MCF 10A (cell line): ENCODE results near the gene NUDT22. TPM values are rescaled to one million over a fixed set of nuclear protein-coding genes. Genes with fewer than 3 reads are reported as not detected.

Experiments
- BruUV-seq: library from RNA; stranded (reverse); fragments of 400-500 nt; replicated peaks from 2 replicates; lab custom pipeline; 2021; lab: Mats Ljungman, UMichigan
- CTCF ChIA-PET: fragments of 300-600 bp; sonication (Branson Sonifier 250); formaldehyde crosslinking; extraction: SDS; loops from one replicate; lab custom pipeline; 2021; ENCODE audit warnings: antibody characterized with exemption, inconsistent platforms; lab: Yijun Ruan, JAX
- POLR2A ChIA-PET: fragments of 300-600, 350-650 bp; sonication (Branson Sonifier 250); formaldehyde crosslinking; extraction: SDS; loops from one replicate; lab custom pipeline; 2020; ENCODE audit warnings: antibody characterized with exemption, inconsistent platforms; lab: Yijun Ruan, JAX
- DNase-seq: peaks from one replicate; pipeline ENCODE4 v3.0.0-alpha.2; 2018; ENCODE audit not compliant: unreplicated experiment
- H3K27ac Mint-ChIP-seq: one replicate; pipeline ENCODE4 v1.8.0; 2022; ENCODE audit warnings: mild to moderate bottlenecking, low read depth, mixed read lengths; ENCODE audit not compliant: unreplicated experiment
- H3K27me3 Mint-ChIP-seq: one replicate; pipeline ENCODE4 v1.8.0; 2022; ENCODE audit warnings: mixed read lengths; ENCODE audit not compliant: insufficient read depth, unreplicated experiment
- H3K36me3 Mint-ChIP-seq: one replicate; pipeline ENCODE4 v1.8.0; 2022; ENCODE audit warnings: mild to moderate bottlenecking, moderate library complexity, mixed read lengths; ENCODE audit not compliant: insufficient read depth, unreplicated experiment
- H3K4me1 Mint-ChIP-seq: one replicate; pipeline ENCODE4 v1.8.0; 2022; ENCODE audit warnings: mixed read lengths; ENCODE audit not compliant: insufficient read depth, unreplicated experiment
- H3K4me3 Mint-ChIP-seq: one replicate; pipeline ENCODE4 v1.8.0; 2022; ENCODE audit warnings: mild to moderate bottlenecking, moderate library complexity, mixed read lengths; ENCODE audit not compliant: unreplicated experiment
- H3K9me3 Mint-ChIP-seq: one replicate; pipeline ENCODE4 v1.8.0; 2022; ENCODE audit warnings: mixed read lengths; ENCODE audit not compliant: unreplicated experiment
- intact Hi-C: fragments of 100-400 bp; cut with micrococcal nuclease; formaldehyde crosslinking; loops from 2 replicates; pipeline ENCODE4 v1.14.1; 2022
- total RNA-seq: library from RNA; stranded (reverse); gene quantifications from 2 replicates; pipeline ENCODE4 v1.2.3, GENCODE V29; 2022
- TF ChIP-seq, protein P1 (sequence below): fragments of 200-600 bp; IDR thresholded peaks from one replicate; pipeline ENCODE4 v1.8.0; 2022; ENCODE audit warnings: antibody characterized with exemption, mild to moderate bottlenecking; ENCODE audit not compliant: unreplicated experiment

NUDT22 gene
- total RNA-seq, 1 experiment from 2014 or later: 51.0 TPM

DNA sequence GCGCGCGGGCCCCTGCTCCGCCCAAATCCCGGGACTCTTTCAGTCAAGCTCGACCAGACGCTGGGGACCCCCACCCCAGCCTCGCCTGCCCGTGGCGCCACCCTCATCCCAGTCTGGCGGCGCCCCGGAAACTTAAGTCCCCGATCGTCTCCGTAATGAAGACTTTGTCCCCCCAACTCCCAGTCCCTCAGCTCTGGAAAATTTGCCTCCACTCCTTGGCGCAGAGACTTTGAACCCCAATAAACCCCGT, 25.6 kb downstream of the NUDT22 start:
- Mint-ChIP-seq H3K4me3 (peak overlapping the region; percentile 87), H3K9me3 (no peaks in the 10 kb centered on the region), H3K27ac (peak overlapping the region; percentile 89), H3K36me3 (no peaks in the 10 kb centered on the region), H3K4me1 (peaks cover 6% of the 10 kb centered on the region), H3K27me3 (no peaks in the 10 kb centered on the region)
- ChIA-PET POLR2A (interaction anchor here (0.8 to 3.3 kb wide), 14 partner anchors 8 to 70 kb away, joined by 3 to 53 read pairs (median 6); partner anchors contain the start of genes BAD, ESRRA, FKBP2 and GPR137), CTCF (interaction anchor here (0.6 to 4.5 kb wide), 13 partner anchors 8 to 860 kb away, joined by 3 to 65 read pairs (median 6); partner anchors contain the start of genes CATSPERZ and TM7SF2)
- intact Hi-C loops: loop anchor here (1.0 to 5.0 kb wide), 5 partner anchors 18 to 106 kb away; partner anchors contain the start of genes CATSPERZ, GPR137 and RPS6KA4
- DNase-seq: no peak
- no TSS peak for BruUV-seq
- TF ChIP-seq, protein P1, sequence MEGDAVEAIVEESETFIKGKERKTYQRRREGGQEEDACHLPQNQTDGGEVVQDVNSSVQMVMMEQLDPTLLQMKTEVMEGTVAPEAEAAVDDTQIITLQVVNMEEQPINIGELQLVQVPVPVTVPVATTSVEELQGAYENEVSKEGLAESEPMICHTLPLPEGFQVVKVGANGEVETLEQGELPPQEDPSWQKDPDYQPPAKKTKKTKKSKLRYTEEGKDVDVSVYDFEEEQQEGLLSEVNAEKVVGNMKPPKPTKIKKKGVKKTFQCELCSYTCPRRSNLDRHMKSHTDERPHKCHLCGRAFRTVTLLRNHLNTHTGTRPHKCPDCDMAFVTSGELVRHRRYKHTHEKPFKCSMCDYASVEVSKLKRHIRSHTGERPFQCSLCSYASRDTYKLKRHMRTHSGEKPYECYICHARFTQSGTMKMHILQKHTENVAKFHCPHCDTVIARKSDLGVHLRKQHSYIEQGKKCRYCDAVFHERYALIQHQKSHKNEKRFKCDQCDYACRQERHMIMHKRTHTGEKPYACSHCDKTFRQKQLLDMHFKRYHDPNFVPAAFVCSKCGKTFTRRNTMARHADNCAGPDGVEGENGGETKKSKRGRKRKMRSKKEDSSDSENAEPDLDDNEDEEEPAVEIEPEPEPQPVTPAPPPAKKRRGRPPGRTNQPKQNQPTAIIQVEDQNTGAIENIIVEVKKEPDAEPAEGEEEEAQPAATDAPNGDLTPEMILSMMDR: no peak

GRCh38 chr11:64252003-64252872, 26.2 kb downstream of the NUDT22 start:
- peak overlapping the region; percentile 89 for H3K27ac Mint-ChIP-seq
- peaks cover 6% of the 10 kb centered on the region for H3K4me1 Mint-ChIP-seq
- ChIA-PET CTCF (interaction anchor here (0.6 to 4.5 kb wide), 17 partner anchors 9 to 310 kb away, joined by 3 to 65 read pairs (median 4); partner anchors contain the start of gene CATSPERZ), POLR2A (interaction anchor here (0.7 to 3.3 kb wide), 17 partner anchors 9 to 1411 kb away, joined by 3 to 53 read pairs (median 5); partner anchors contain the start of genes BAD, ESRRA, FKBP2 and GPR137)
- peak; percentile 69 for DNase-seq
- intact Hi-C loops: loop anchor here (2.0 to 5.0 kb wide), 4 partner anchors 35 to 105 kb away; partner anchors contain the start of genes CATSPERZ, GPR137 and RPS6KA4
- H3K9me3 Mint-ChIP-seq: no peaks in the 10 kb centered on the region
- H3K36me3 Mint-ChIP-seq: no peaks in the 10 kb centered on the region
- TF ChIP-seq, protein P1: no peak
- peak overlapping the region; percentile 87 for H3K4me3 Mint-ChIP-seq
- H3K27me3 Mint-ChIP-seq: no peaks in the 10 kb centered on the region
- no TSS peak for BruUV-seq

GRCh38 chr11:64253043-64253442, 27.0 kb downstream of the NUDT22 start:
- BruUV-seq: no TSS peak
- TF ChIP-seq, protein P1: no peak
- no peak overlapping the region for H3K27ac Mint-ChIP-seq
- intact Hi-C loops: loop anchor here (2.0 to 5.0 kb wide), 4 partner anchors 34 to 104 kb away; partner anchors contain the start of genes CATSPERZ, GPR137 and RPS6KA4
- POLR2A ChIA-PET: interaction anchor here (0.8 to 2.5 kb wide), 5 partner anchors 14 to 52 kb away, joined by 5 to 53 read pairs (median 8); partner anchors contain the start of genes BAD, ESRRA and GPR137
- DNase-seq: no peak
- CTCF ChIA-PET: interaction anchor here (0.6 to 4.5 kb wide), 4 partner anchors 12 to 99 kb away, joined by 3 to 65 read pairs (median 20); partner anchors contain the start of gene CATSPERZ
- peaks cover 5% of the 10 kb centered on the region for H3K36me3 Mint-ChIP-seq
- peaks cover 6% of the 10 kb centered on the region for H3K4me1 Mint-ChIP-seq
- no peaks in the 10 kb centered on the region for H3K9me3 Mint-ChIP-seq
- no peak overlapping the region for H3K4me3 Mint-ChIP-seq
- H3K27me3 Mint-ChIP-seq: no peaks in the 10 kb centered on the region
